Measurements from ENCODE around the gene MED14. TPM values are rescaled to one million over a fixed set of nuclear protein-coding genes. Genes with fewer than 3 reads are reported as not detected.

MED14 gene
- total and polyA plus RNA-seq, 10 donors = 6.9 to 63.9 (median 47.0) TPM

DNA sequence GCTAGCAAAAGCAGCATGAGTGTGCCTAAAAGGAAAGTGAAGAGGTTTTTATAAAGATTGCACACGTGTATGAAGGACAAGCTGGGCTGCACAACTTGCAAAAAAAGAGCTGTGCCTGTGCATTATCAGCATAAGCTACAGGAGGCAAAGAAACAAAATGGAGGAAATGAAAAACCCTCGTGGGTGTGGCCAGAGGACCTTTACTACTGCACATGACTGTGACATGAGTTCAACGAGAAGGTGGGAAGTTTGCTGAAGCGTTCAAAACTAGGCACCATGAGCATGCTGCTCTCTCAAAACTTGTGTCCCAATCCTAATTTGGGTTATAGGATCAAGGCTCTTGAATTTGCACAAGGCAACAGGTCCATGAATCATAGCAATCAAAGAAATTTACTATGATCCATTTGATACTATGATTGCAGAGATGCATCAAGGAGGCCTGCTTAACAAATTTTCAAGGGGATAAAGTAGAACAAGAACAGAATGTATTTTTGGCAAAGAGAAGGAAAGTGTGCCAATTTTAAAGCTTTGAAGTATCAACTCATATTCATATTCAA, 49.9 kb downstream of the MED14 start:
- Histone ChIP-seq H3K9me3 (no peaks in the 10 kb centered on the region), H3K36me3 (peaks cover 0 to 88% (median 40%) of the 10 kb centered on the region in 6 donors), H3K27me3 (replicated peaks in 1 of 7) (no peaks in the 10 kb centered on the region), H3K4me3 (no peak overlapping the region), H3K4me1 (peaks cover 0 to 9% (median 0%) of the 10 kb centered on the region in 6 donors), H3K27ac (no peak overlapping the region)
- 34 to 62% (median 52%) methylated on average over 4 of the region's 4 CpGs for WGBS, 5 donors
- TF ChIP-seq POLR2AphosphoS5 (IDR thresholded peaks at IDR 0.05) = no peak
- TF ChIP-seq POLR2A (IDR thresholded peaks at IDR 0.05) = no peak
- no peak for TF ChIP-seq CTCF (IDR thresholded peaks at IDR 0.05 in 8 of 11, conservative IDR thresholded peaks at IDR 0.05 in 3 of 11)
- intact Hi-C loops (cut with DNase I; ENCODE audit: low total_unique reads) = no loop called here
- no peak for DNase-seq

GRCh38 chrX:40684092-40684491, 51.2 kb downstream of the MED14 start:
- intact Hi-C loops (cut with DNase I; ENCODE audit: low total_unique reads) = no loop called here
- Histone ChIP-seq H3K9me3 (no peaks in the 10 kb centered on the region), H3K36me3 (peaks cover 0 to 88% (median 44%) of the 10 kb centered on the region in 6 donors), H3K27ac (no peak overlapping the region), H3K4me1 (peaks cover 0 to 9% (median 0%) of the 10 kb centered on the region in 6 donors), H3K4me3 (no peak overlapping the region), H3K27me3 (replicated peaks in 1 of 7) (no peaks in the 10 kb centered on the region)
- no peak for DNase-seq
- TF ChIP-seq POLR2AphosphoS5 (IDR thresholded peaks at IDR 0.05) (no peak), POLR2A (IDR thresholded peaks at IDR 0.05) (no peak), CTCF (IDR thresholded peaks at IDR 0.05 in 8 of 11, conservative IDR thresholded peaks at IDR 0.05 in 3 of 11) (no peak)
- WGBS, 5 donors = 78 to 94% (median 88%) methylated on average over 1 of the region's 1 CpG

GRCh38 chrX:40683245-40683644, 52.1 kb downstream of the MED14 start:
- H3K4me1 ChIP-seq = peaks cover 0 to 9% (median 0%) of the 10 kb centered on the region in 6 donors
- intact Hi-C loops (cut with DNase I; ENCODE audit: low total_unique reads) = no loop called here
- no peak for TF ChIP-seq POLR2AphosphoS5 (IDR thresholded peaks at IDR 0.05)
- no peak for TF ChIP-seq CTCF (IDR thresholded peaks at IDR 0.05 in 8 of 11, conservative IDR thresholded peaks at IDR 0.05 in 3 of 11)
- H3K4me3 ChIP-seq = no peak overlapping the region
- no peaks in the 10 kb centered on the region for H3K9me3 ChIP-seq
- peaks cover 0 to 88% (median 40%) of the 10 kb centered on the region in 6 donors for H3K36me3 ChIP-seq
- H3K27ac ChIP-seq = no peak overlapping the region
- 90 to 96% (median 91%) methylated on average over 3 of the region's 3 CpGs for WGBS, 5 donors
- no peaks in the 10 kb centered on the region for H3K27me3 ChIP-seq (replicated peaks in 1 of 7)
- DNase-seq = no peak

DNA sequence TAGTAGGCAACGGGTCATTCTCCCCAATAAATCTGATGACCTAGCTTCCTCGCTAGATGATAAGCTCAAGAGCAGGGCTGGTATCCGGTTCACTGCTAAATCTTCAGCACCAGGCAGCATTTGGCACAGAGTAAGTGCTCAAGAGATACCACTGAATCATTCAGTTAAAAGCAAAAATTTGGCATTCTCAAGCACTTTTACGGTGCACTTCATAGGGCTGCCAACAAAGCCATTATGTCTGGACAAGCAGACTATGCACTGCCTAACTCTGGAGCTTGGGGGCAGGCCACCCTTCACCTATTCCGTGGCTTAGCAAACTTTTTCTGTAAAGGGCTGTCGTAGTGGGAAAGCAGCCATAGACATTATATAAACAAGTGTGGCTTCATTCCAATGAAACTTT, 64.2 kb downstream of the MED14 start:
- H3K4me1 ChIP-seq = no peaks in the 10 kb centered on the region
- no peaks in the 10 kb centered on the region for H3K27me3 ChIP-seq (replicated peaks in 1 of 7)
- WGBS, 5 donors = 65 to 79% (median 73%) methylated on average over 4 to 6 of the region's 6 CpGs
- no peak overlapping the region for H3K27ac ChIP-seq
- H3K9me3 ChIP-seq = no peaks in the 10 kb centered on the region
- no peak overlapping the region for H3K4me3 ChIP-seq
- DNase-seq = no peak
- peaks cover 0 to 99% (median 68%) of the 10 kb centered on the region in 6 donors for H3K36me3 ChIP-seq
- TF ChIP-seq CTCF (IDR thresholded peaks at IDR 0.05 in 8 of 11, conservative IDR thresholded peaks at IDR 0.05 in 3 of 11) (no peak), POLR2AphosphoS5 (IDR thresholded peaks at IDR 0.05) (no peak), POLR2A (IDR thresholded peaks at IDR 0.05) (no peak)
- intact Hi-C loops (cut with DNase I; ENCODE audit: low total_unique reads) = no loop called here

Data from spleen (tissue), 11 donors.